Naive thymus-derived CD4-positive, alpha-beta T cell (primary cell): ENCODE data around the gene TMEM97. TPM values are rescaled to one million over a fixed set of nuclear protein-coding genes. Genes with fewer than 3 reads are reported as not detected.

Experiments used
- ATAC-seq: fragments of 150-1000 bp; cut with Tn5 transposase; 2 replicates; pipeline ENCODE4 v1.10.0; 2021; ENCODE audit warnings: mild to moderate bottlenecking, moderate library complexity
- CTCF ChIA-PET: fragments of 350-600 bp; sonication (Branson Sonifier 250); formaldehyde crosslinking; loops from one replicate; lab custom pipeline; 2021; ENCODE audit warnings: antibody characterized with exemption; lab: Charles Lee
- POLR2A ChIA-PET: fragments of 350-600 bp; sonication (Branson Sonifier 250); formaldehyde crosslinking; loops from one replicate; lab custom pipeline; 2021; ENCODE audit warnings: antibody characterized with exemption, inconsistent platforms; lab: Charles Lee
- DNase-seq, 9 donors: peaks; one replicate each; pipeline versions ENCODE4 v3.0.0 to v3.0.0-alpha.2; 2020 to 2022; ENCODE audit warnings: mixed read lengths in 1 of 9
- H3K27ac ChIP-seq: one replicate; pipeline ENCODE4 v1.7.0; 2013; ENCODE audit warnings: mild to moderate bottlenecking, low read depth, low read length, moderate library complexity
- H3K27me3 ChIP-seq, 2 donors: one replicate each; pipeline ENCODE4 v1.7.0; 2013; ENCODE audit warnings: low read length in 2 of 2, mild to moderate bottlenecking in 2 of 2, moderate library complexity in 2 of 2; ENCODE audit not compliant: control insufficient read depth in 2 of 2, insufficient read depth in 2 of 2
- H3K36me3 ChIP-seq, 3 experiments: 1 replicate in 2 of 3; 2 replicates in 1 of 3; pipeline ENCODE4 v1.7.0; 2013; ENCODE audit warnings: low read length in 3 of 3, mild to moderate bottlenecking in 3 of 3, moderate library complexity in 1 of 3; ENCODE audit not compliant: insufficient read depth in 3 of 3, control insufficient read depth in 2 of 3
- H3K4me1 ChIP-seq, 2 donors: one replicate each; pipeline ENCODE4 v1.7.0; 2013; ENCODE audit warnings: low read length in 2 of 2, mild to moderate bottlenecking in 2 of 2, moderate library complexity in 1 of 2; ENCODE audit not compliant: control insufficient read depth in 2 of 2, insufficient read depth in 2 of 2
- H3K4me3 ChIP-seq: 2 replicates; pipeline ENCODE4 v1.7.0; 2013; ENCODE audit warnings: mild to moderate bottlenecking, low read length
- H3K9me3 ChIP-seq, 3 experiments: 1 replicate in 2 of 3; 2 replicates in 1 of 3; pipeline ENCODE4 v1.7.0; 2013; ENCODE audit warnings: low read length in 3 of 3; ENCODE audit not compliant: control insufficient read depth in 2 of 3
- H3K27ac Mint-ChIP-seq, 9 donors: one replicate each; pipeline ENCODE4 v1.8.0; 2020 to 2022; ENCODE audit warnings: mixed read lengths in 9 of 9, mild to moderate bottlenecking in 8 of 9, moderate library complexity in 5 of 9, inconsistent platforms in 2 of 9
- H3K27me3 Mint-ChIP-seq, 5 donors: one replicate each; pipeline ENCODE4 v1.8.0; 2021 to 2022; ENCODE audit warnings: mixed read lengths in 5 of 5, mild to moderate bottlenecking in 1 of 5
- H3K36me3 Mint-ChIP-seq, 5 donors: one replicate each; pipeline ENCODE4 v1.8.0; 2020 to 2022; ENCODE audit warnings: mixed read lengths in 5 of 5, mild to moderate bottlenecking in 3 of 5, inconsistent platforms in 1 of 5
- H3K4me1 Mint-ChIP-seq, 7 donors: one replicate each; pipeline ENCODE4 v1.8.0; 2020 to 2022; ENCODE audit warnings: mixed read lengths in 7 of 7, mild to moderate bottlenecking in 3 of 7, inconsistent platforms in 1 of 7
- H3K4me3 Mint-ChIP-seq, 10 donors: one replicate each; pipeline ENCODE4 v1.8.0; 2020 to 2022; ENCODE audit warnings: mild to moderate bottlenecking in 10 of 10, mixed read lengths in 10 of 10, moderate library complexity in 6 of 10, inconsistent platforms in 2 of 10
- H3K9me3 Mint-ChIP-seq, 11 donors: one replicate each; pipeline ENCODE4 v1.8.0; 2020 to 2022; ENCODE audit warnings: mixed read lengths in 11 of 11, mild to moderate bottlenecking in 4 of 11, inconsistent platforms in 1 of 11, moderate library complexity in 1 of 11
- intact Hi-C, 2 donors: fragments of 100-400 bp; cut with micrococcal nuclease; formaldehyde crosslinking; loops; one replicate each; pipeline ENCODE4 v1.15.1; 2023
- polyA plus RNA-seq, 2 donors: library from polyadenylated mRNA; unstranded; fragments of 300-500 nt; fragmentation: Illumina TruSeq; gene quantifications; one replicate each; pipeline ENCODE4 v1.2.3, GENCODE V29; 2021
- total RNA-seq, 6 experiments: library from RNA in 5 of 6; stranded (reverse) in 5 of 6; gene quantifications; 1 replicate in 5 of 6; 2 replicates in 1 of 6; pipeline ENCODE4 v1.2.3 and lab custom pipeline; 2021 to 2026

The TMEM97 gene
- total and polyA plus RNA-seq, 7 experiments from 2014 or later = 2.9 to 19.9 (median 6.6) TPM

- Histone ChIP-seq H3K27ac (no peak overlapping the region), H3K9me3 (no peaks in the 10 kb centered on the region), H3K36me3 (no peaks in the 10 kb centered on the region), H3K4me1 (peaks cover 11 to 12% of the 10 kb centered on the region in 2 donors), H3K4me3 (no peak overlapping the region), H3K27me3 (no peaks in the 10 kb centered on the region)
- Mint-ChIP-seq H3K27ac (peak overlapping the region in 6 of 9 donors; percentile 6 to 78 (median 38)), H3K9me3 (peaks cover 0 to 1% (median 0%) of the 10 kb centered on the region in 11 donors), H3K27me3 (no peaks in the 10 kb centered on the region), H3K4me3 (peak overlapping the region; percentile 77 to 97 (median 91)), H3K36me3 (no peaks in the 10 kb centered on the region), H3K4me1 (peaks cover 9 to 46% (median 21%) of the 10 kb centered on the region in 7 donors)
- DNase-seq (no peak), ATAC-seq (no peak)
- intact Hi-C loops = no loop called here
- ChIA-PET POLR2A (interaction anchor here (0.6 to 1.2 kb wide), 2 partner anchors 15 to 334 kb away, joined by 3 to 8 read pairs; partner anchors contain the start of genes IFT20 and TNFAIP1), CTCF (interaction anchor here (0.5 to 0.6 kb wide), 2 partner anchors 39 to 114 kb away, joined by 3 to 6 read pairs; no protein-coding TSS in a partner anchor)
These were observed 1.4 kb downstream of the TMEM97 start for GRCh38 chr17:28320215-28321061.

- POLR2A ChIA-PET = no interaction called here
- CTCF ChIA-PET = no interaction called here
These were observed 5.3 kb downstream of the TMEM97 start for GRCh38 chr17:28324267-28324745.

GRCh38 chr17:28324781-28325180 lies 5.8 kb downstream of the TMEM97 start:
- intact Hi-C loops = no loop called here
- ChIA-PET POLR2A (no interaction called here), CTCF (no interaction called here)
- DNase-seq = no peak
- no peak overlapping the region for H3K27ac ChIP-seq
- H3K9me3 Mint-ChIP-seq = peaks cover 0 to 1% (median 0%) of the 10 kb centered on the region in 11 donors
- H3K4me3 Mint-ChIP-seq = no peak overlapping the region
- ATAC-seq = no peak
- H3K36me3 ChIP-seq = peaks cover 0 to 23% (median 3%) of the 10 kb centered on the region in 3 experiments
- H3K9me3 ChIP-seq = no peaks in the 10 kb centered on the region
- no peaks in the 10 kb centered on the region for H3K27me3 Mint-ChIP-seq
- no peaks in the 10 kb centered on the region for H3K27me3 ChIP-seq
- H3K27ac Mint-ChIP-seq = no peak overlapping the region
- peaks cover 0 to 18% (median 5%) of the 10 kb centered on the region in 5 donors for H3K36me3 Mint-ChIP-seq
- peaks cover 0 to 34% (median 9%) of the 10 kb centered on the region in 7 donors for H3K4me1 Mint-ChIP-seq
- H3K4me3 ChIP-seq = no peak overlapping the region
- peaks cover 0 to 3% of the 10 kb centered on the region in 2 donors for H3K4me1 ChIP-seq

More at GRCh38 chr17:28324267-28324745, 5.3 kb downstream of the TMEM97 start:
- no peaks in the 10 kb centered on the region for H3K27me3 ChIP-seq
- DNase-seq (no peak), ATAC-seq (no peak)
- H3K9me3 ChIP-seq = no peaks in the 10 kb centered on the region
- Mint-ChIP-seq H3K36me3 (peaks cover 0 to 18% (median 5%) of the 10 kb centered on the region in 5 donors), H3K27ac (no peak overlapping the region), H3K9me3 (peaks cover 0 to 1% (median 0%) of the 10 kb centered on the region in 11 donors), H3K27me3 (no peaks in the 10 kb centered on the region), H3K4me1 (peaks cover 0 to 36% (median 12%) of the 10 kb centered on the region in 7 donors), H3K4me3 (no peak overlapping the region)
- H3K4me3 ChIP-seq = no peak overlapping the region
- H3K27ac ChIP-seq = no peak overlapping the region
- H3K4me1 ChIP-seq = peaks cover 3 to 7% of the 10 kb centered on the region in 2 donors
- peaks cover 0 to 21% (median 2%) of the 10 kb centered on the region in 3 experiments for H3K36me3 ChIP-seq
- intact Hi-C loops = no loop called here

- Histone ChIP-seq H3K4me3 (no peak overlapping the region), H3K4me1 (no peaks in the 10 kb centered on the region), H3K27me3 (no peaks in the 10 kb centered on the region), H3K9me3 (no peaks in the 10 kb centered on the region), H3K27ac (no peak overlapping the region), H3K36me3 (peaks cover 0 to 24% (median 3%) of the 10 kb centered on the region in 3 experiments)
- Mint-ChIP-seq H3K4me3 (no peak overlapping the region), H3K4me1 (peaks cover 0 to 30% (median 4%) of the 10 kb centered on the region in 7 donors), H3K36me3 (peaks cover 0 to 18% (median 5%) of the 10 kb centered on the region in 5 donors), H3K27me3 (no peaks in the 10 kb centered on the region), H3K9me3 (peaks cover 0 to 1% (median 0%) of the 10 kb centered on the region in 11 donors), H3K27ac (no peak overlapping the region)
- intact Hi-C loops = no loop called here
- ChIA-PET POLR2A (no interaction called here), CTCF (no interaction called here)
- DNase-seq (no peak), ATAC-seq (no peak)
These were observed 6.2 kb downstream of the TMEM97 start for GRCh38 chr17:28325211-28325610.

- Mint-ChIP-seq H3K36me3 (peaks cover 0 to 18% (median 5%) of the 10 kb centered on the region in 5 donors), H3K9me3 (peaks cover 0 to 1% (median 0%) of the 10 kb centered on the region in 11 donors), H3K27me3 (no peaks in the 10 kb centered on the region), H3K4me1 (peaks cover 0 to 21% (median 0%) of the 10 kb centered on the region in 7 donors), H3K27ac (peak overlapping the region in 1 of 9 donors; percentile 56), H3K4me3 (no peak overlapping the region)
- Histone ChIP-seq H3K27ac (no peak overlapping the region), H3K4me1 (no peaks in the 10 kb centered on the region), H3K4me3 (no peak overlapping the region), H3K27me3 (no peaks in the 10 kb centered on the region), H3K36me3 (peaks cover 3 to 33% (median 3%) of the 10 kb centered on the region in 3 experiments), H3K9me3 (no peaks in the 10 kb centered on the region)
- DNase-seq = no peak
- POLR2A ChIA-PET = no interaction called here
- intact Hi-C loops = no loop called here
- CTCF ChIA-PET = no interaction called here
- ATAC-seq = no peak
These were observed 7.1 kb downstream of the TMEM97 start for GRCh38 chr17:28326114-28326513.

GRCh38 chr17:28327031-28327607 lies 8.1 kb downstream of the TMEM97 start:
- no peak for ATAC-seq
- Histone ChIP-seq H3K27ac (no peak overlapping the region), H3K4me1 (no peaks in the 10 kb centered on the region), H3K4me3 (no peak overlapping the region), H3K36me3 (peaks cover 3 to 43% (median 7%) of the 10 kb centered on the region in 3 experiments), H3K9me3 (no peaks in the 10 kb centered on the region), H3K27me3 (no peaks in the 10 kb centered on the region)
- Mint-ChIP-seq H3K4me3 (no peak overlapping the region), H3K27ac (peak overlapping the region in 1 of 9 donors; percentile 32), H3K4me1 (peaks cover 0 to 14% (median 1%) of the 10 kb centered on the region in 7 donors), H3K27me3 (no peaks in the 10 kb centered on the region), H3K9me3 (peaks cover 0 to 1% (median 0%) of the 10 kb centered on the region in 11 donors), H3K36me3 (peaks cover 0 to 25% (median 5%) of the 10 kb centered on the region in 5 donors)
- POLR2A ChIA-PET = no interaction called here
- intact Hi-C loops = no loop called here
- DNase-seq = peak in 1 of 9 donors; percentile 17
- CTCF ChIA-PET = no interaction called here
